Lung (tissue), 12 donors: Measurements from ENCODE around the gene NCOA6. TPM values are rescaled to one million over a fixed set of nuclear protein-coding genes. Genes with fewer than 3 reads are reported as not detected.

Source experiments
- ATAC-seq: fragments of 200-7000 bp; cut with Tn5 transposase; one replicate; pipeline ENCODE4 v1.9.1; 2020; ENCODE audit warnings: moderate number of reproducible peaks; ENCODE audit not compliant: insufficient read depth, low FRiP score
- DNase-seq, 3 donors: peaks; one replicate each; pipeline ENCODE4 v3.0.0-alpha.2; 2013 to 2017
- H3K27ac ChIP-seq, 2 donors: one replicate each; pipeline ENCODE4 v1.5.1; 2013; ENCODE audit warnings: mild to moderate bottlenecking in 2 of 2, moderate library complexity in 2 of 2, control low read depth in 1 of 2, inconsistent platforms in 1 of 2, low read depth in 1 of 2, low read length in 1 of 2
- H3K27me3 ChIP-seq, 3 donors: one replicate each; pipeline ENCODE4 v1.5.1; 2013; ENCODE audit warnings: low read length in 2 of 3; ENCODE audit not compliant: control insufficient read depth in 3 of 3, insufficient read depth in 3 of 3
- H3K36me3 ChIP-seq, 4 donors: one replicate each; pipeline ENCODE4 v1.5.1; 2013; ENCODE audit warnings: low read length in 4 of 4, mild to moderate bottlenecking in 1 of 4, moderate library complexity in 1 of 4; ENCODE audit not compliant: control insufficient read depth in 4 of 4, insufficient read depth in 4 of 4
- H3K4me1 ChIP-seq, 5 donors: one replicate each; pipeline ENCODE4 v1.5.1; 2013; ENCODE audit warnings: low read length in 5 of 5, mild to moderate bottlenecking in 2 of 5, moderate library complexity in 1 of 5; ENCODE audit not compliant: control insufficient read depth in 5 of 5, insufficient read depth in 5 of 5
- H3K4me3 ChIP-seq: one replicate; pipeline ENCODE4 v1.5.1; 2013; ENCODE audit warnings: mild to moderate bottlenecking, control low read depth, moderate library complexity
- H3K9ac ChIP-seq, 2 donors: one replicate each; pipeline ENCODE4 v1.5.1; 2013; ENCODE audit warnings: low read length in 2 of 2, control low read depth in 1 of 2; ENCODE audit not compliant: insufficient read depth in 1 of 2
- H3K9me3 ChIP-seq, 4 donors: one replicate each; pipeline ENCODE4 v1.5.1; 2013; ENCODE audit warnings: low read length in 3 of 4, mild to moderate bottlenecking in 1 of 4, moderate library complexity in 1 of 4; ENCODE audit not compliant: control insufficient read depth in 4 of 4, insufficient read depth in 3 of 4
- CTCF ChIP-seq: IDR thresholded peaks from 2 replicates; pipeline ENCODE4 v1.5.1; 2012; ENCODE audit warnings: mild to moderate bottlenecking; ENCODE audit errors: control extremely low read depth, extremely low read depth
- whole genome bisulfite sequencing, 2 donors: extraction: QIAGEN DNeasy Blood & Tissue Kit; methylation state at CpG; one replicate each; pipeline ENCODE4 v1.1.7; 2013; 5-methylcytosine and 5-hydroxymethylcytosine counted together
- polyA plus RNA-seq, 2 donors: library from polyadenylated mRNA; stranded (reverse); fragments of 200-250 nt; gene quantifications; one replicate each; pipeline ENCODE4 v1.2.1, GENCODE V29; 2013
- total RNA-seq, 2 donors: library from RNA; depleted of rRNA in 1 of 2; stranded (reverse); fragments of >200 nt in 1 of 2; gene quantifications; one replicate each; pipeline ENCODE4 v1.2.1, GENCODE V29; 2014 to 2021
- donor health status: control.
- donor health status: control.
- donor health status: Bipolar disorder and iron deficiency.
- donor health status: healthy.
- donor health status: DM: yes; HTN: yes; CAD: no.

NCOA6 gene
- total and polyA plus RNA-seq, 4 donors = 13.2 to 27.5 (median 21.8) TPM

GRCh38 chr20:34806255-34806654, 19.2 kb downstream of the NCOA6 start:
- DNase-seq (no peak), ATAC-seq (no peak)
- peaks cover 0 to 3% (median under 1%) of the 10 kb centered on the region in 4 donors for H3K36me3 ChIP-seq
- H3K27me3 ChIP-seq = no peaks in the 10 kb centered on the region
- TF ChIP-seq CTCF = no peak
- no peak overlapping the region for H3K27ac ChIP-seq
- H3K9me3 ChIP-seq = no peaks in the 10 kb centered on the region
- H3K4me3 ChIP-seq = no peak overlapping the region
- H3K9ac ChIP-seq = no peak overlapping the region
- H3K4me1 ChIP-seq = no peaks in the 10 kb centered on the region

- Histone ChIP-seq H3K27ac (no peak overlapping the region), H3K36me3 (peaks cover 0 to 3% (median 0%) of the 10 kb centered on the region in 4 donors), H3K27me3 (no peaks in the 10 kb centered on the region), H3K9ac (no peak overlapping the region), H3K9me3 (no peaks in the 10 kb centered on the region), H3K4me3 (no peak overlapping the region), H3K4me1 (peaks cover 0 to 5% (median 0%) of the 10 kb centered on the region in 5 donors)
- no peak for ATAC-seq
- no peak for DNase-seq
- no peak for TF ChIP-seq CTCF
Observed at GRCh38 chr20:34798871-34799270, 26.6 kb downstream of the NCOA6 start.

- Histone ChIP-seq H3K4me3 (no peak overlapping the region), H3K27ac (no peak overlapping the region), H3K36me3 (no peaks in the 10 kb centered on the region), H3K9me3 (no peaks in the 10 kb centered on the region), H3K9ac (no peak overlapping the region), H3K27me3 (no peaks in the 10 kb centered on the region), H3K4me1 (peaks cover 0 to 5% (median 0%) of the 10 kb centered on the region in 5 donors)
- ATAC-seq = no peak
- no peak for TF ChIP-seq CTCF
- whole genome bisulfite sequencing, 2 donors = 61 to 66% methylated on average over 3 of the region's 3 CpGs
- DNase-seq = no peak
Observed at GRCh38 chr20:34798328-34798727, 27.1 kb downstream of the NCOA6 start.
